Kidney (tissue), 14 donors: ENCODE data around the gene TIGD3. TPM values are rescaled to one million over a fixed set of nuclear protein-coding genes. Genes with fewer than 3 reads are reported as not detected.

Experiments used
- DNase-seq, 5 donors: peaks; one replicate each; pipeline ENCODE4 v3.0.0-alpha.2; 2013 to 2020
- FAIRE-seq: peaks from 2 replicates; lab custom pipeline; 2012; peaks lifted over from hg19 to GRCh38; lab: Jason Lieb, UNC
- H3K27ac ChIP-seq, 2 donors: one replicate each; pipeline ENCODE4 v1.7.0; 2013; ENCODE audit warnings: low read depth in 2 of 2, low read length in 2 of 2, inconsistent platforms in 1 of 2
- H3K27me3 ChIP-seq: one replicate; pipeline ENCODE4 v1.7.1; 2013; ENCODE audit warnings: low read length, inconsistent platforms; ENCODE audit not compliant: control insufficient read depth, insufficient read depth
- H3K36me3 ChIP-seq, 3 donors: one replicate each; pipeline versions ENCODE4 v1.7.0 to v1.7.1; 2013; ENCODE audit warnings: low read length in 3 of 3, control low read depth in 1 of 3, inconsistent platforms in 1 of 3; ENCODE audit not compliant: insufficient read depth in 3 of 3, control insufficient read depth in 2 of 3
- H3K4me1 ChIP-seq, 3 donors: one replicate each; pipeline versions ENCODE4 v1.7.0 to v1.7.1; 2013; ENCODE audit warnings: low read length in 3 of 3, inconsistent platforms in 1 of 3, low read depth in 1 of 3; ENCODE audit not compliant: control insufficient read depth in 2 of 3, insufficient read depth in 2 of 3
- H3K4me3 ChIP-seq, 3 donors: one replicate each; pipeline versions ENCODE4 v1.7.0 to v1.8.1; 2013; ENCODE audit warnings: low read length in 3 of 3, control low read depth in 1 of 3, inconsistent platforms in 1 of 3
- H3K9ac ChIP-seq, 3 donors: one replicate each; pipeline versions ENCODE4 v1.7.0 to v1.7.1; 2013; ENCODE audit warnings: low read length in 3 of 3, control low read depth in 1 of 3, inconsistent platforms in 1 of 3
- H3K9me3 ChIP-seq, 3 donors: one replicate each; pipeline versions ENCODE4 v1.7.0 to v1.7.1; 2013; ENCODE audit warnings: low read length in 3 of 3, control low read depth in 1 of 3, inconsistent platforms in 1 of 3; ENCODE audit not compliant: control insufficient read depth in 2 of 3, insufficient read depth in 1 of 3
- intact Hi-C: fragments of 100-400 bp; cut with DNase I; formaldehyde crosslinking; loops from one replicate; pipeline ENCODE4 v1.11.1; 2022
- polyA plus RNA-seq: library from polyadenylated mRNA; stranded (reverse); fragments of 350-450 nt; fragmentation: Illumina TruSeq; extraction: RNeasy Lipid Tissue Mini Kit (QIAGEN cat#74804); gene quantifications from one replicate; pipeline ENCODE4 v1.2.3, GENCODE V29; 2014; ENCODE audit warnings: low read depth, low replicate concordance; ENCODE audit not compliant: insufficient read depth
- total RNA-seq: library from RNA; stranded (reverse); fragmentation: NEBNext Ultra II Directional; extraction: Animal tissue kit (Norgen Biotek cat#: 25700); gene quantifications from one replicate; pipeline ENCODE4 v1.2.1, GENCODE V29; 2021
- TF ChIP-seq, protein P1 (sequence below): IDR thresholded peaks from 3 replicates; pipeline ENCODE4 v1.5.1; 2012; ENCODE audit warnings: mild to moderate bottlenecking, moderate library complexity, borderline replicate concordance; ENCODE audit not compliant: insufficient read depth; ENCODE audit errors: extremely low read depth
- donor health status: control.
- donor health status: control.
- donor health status: control.
- donor health status: control.
- donor health status: control.
- donor health status: DM: yes; HTN: yes; CAD: no.
- donor health status: Normal renal cell carcinoma (clear cell type).

Gene TIGD3
- total and polyA plus RNA-seq, 2 donors from 2014 or later = 0.19 to 0.95 TPM

DNA sequence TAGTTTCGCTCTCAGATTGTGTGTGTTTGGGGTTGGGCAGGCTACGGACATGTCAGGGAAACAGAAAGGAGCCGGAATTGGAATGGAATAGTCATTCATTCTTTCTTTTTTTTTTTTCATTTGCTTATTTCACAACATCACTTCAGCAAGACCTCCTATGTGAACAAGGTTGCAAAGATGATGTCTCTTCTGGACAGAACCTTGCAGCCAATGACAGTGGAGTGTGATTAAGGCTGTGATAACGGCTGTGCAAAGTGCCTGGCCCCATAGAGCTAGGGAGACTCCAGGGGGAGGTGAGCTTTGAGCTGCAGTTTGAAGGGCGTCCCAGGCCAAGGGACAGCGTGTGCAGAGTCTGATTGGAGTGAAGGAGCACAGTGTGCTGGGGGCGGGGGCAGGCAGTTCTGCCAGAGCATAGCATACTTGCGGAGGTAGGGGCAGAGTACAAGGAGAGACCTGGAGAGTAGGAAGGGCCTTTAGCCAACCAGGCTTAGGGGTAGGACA is 3.4 kb downstream of the TIGD3 start:
- DNase-seq (peak in 2 of 5 donors; percentile 27 to 46), FAIRE-seq (no peak)
- Histone ChIP-seq H3K27ac (peak overlapping the region in 1 of 2 donors; percentile 37), H3K27me3 (no peaks in the 10 kb centered on the region), H3K9me3 (no peaks in the 10 kb centered on the region), H3K4me3 (no peak overlapping the region), H3K9ac (no peak overlapping the region), H3K36me3 (no peaks in the 10 kb centered on the region), H3K4me1 (peaks cover 0 to 19% (median 18%) of the 10 kb centered on the region in 3 donors)
- TF ChIP-seq, protein P1, sequence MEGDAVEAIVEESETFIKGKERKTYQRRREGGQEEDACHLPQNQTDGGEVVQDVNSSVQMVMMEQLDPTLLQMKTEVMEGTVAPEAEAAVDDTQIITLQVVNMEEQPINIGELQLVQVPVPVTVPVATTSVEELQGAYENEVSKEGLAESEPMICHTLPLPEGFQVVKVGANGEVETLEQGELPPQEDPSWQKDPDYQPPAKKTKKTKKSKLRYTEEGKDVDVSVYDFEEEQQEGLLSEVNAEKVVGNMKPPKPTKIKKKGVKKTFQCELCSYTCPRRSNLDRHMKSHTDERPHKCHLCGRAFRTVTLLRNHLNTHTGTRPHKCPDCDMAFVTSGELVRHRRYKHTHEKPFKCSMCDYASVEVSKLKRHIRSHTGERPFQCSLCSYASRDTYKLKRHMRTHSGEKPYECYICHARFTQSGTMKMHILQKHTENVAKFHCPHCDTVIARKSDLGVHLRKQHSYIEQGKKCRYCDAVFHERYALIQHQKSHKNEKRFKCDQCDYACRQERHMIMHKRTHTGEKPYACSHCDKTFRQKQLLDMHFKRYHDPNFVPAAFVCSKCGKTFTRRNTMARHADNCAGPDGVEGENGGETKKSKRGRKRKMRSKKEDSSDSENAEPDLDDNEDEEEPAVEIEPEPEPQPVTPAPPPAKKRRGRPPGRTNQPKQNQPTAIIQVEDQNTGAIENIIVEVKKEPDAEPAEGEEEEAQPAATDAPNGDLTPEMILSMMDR = no peak
- intact Hi-C loops = no loop called here

DNA sequence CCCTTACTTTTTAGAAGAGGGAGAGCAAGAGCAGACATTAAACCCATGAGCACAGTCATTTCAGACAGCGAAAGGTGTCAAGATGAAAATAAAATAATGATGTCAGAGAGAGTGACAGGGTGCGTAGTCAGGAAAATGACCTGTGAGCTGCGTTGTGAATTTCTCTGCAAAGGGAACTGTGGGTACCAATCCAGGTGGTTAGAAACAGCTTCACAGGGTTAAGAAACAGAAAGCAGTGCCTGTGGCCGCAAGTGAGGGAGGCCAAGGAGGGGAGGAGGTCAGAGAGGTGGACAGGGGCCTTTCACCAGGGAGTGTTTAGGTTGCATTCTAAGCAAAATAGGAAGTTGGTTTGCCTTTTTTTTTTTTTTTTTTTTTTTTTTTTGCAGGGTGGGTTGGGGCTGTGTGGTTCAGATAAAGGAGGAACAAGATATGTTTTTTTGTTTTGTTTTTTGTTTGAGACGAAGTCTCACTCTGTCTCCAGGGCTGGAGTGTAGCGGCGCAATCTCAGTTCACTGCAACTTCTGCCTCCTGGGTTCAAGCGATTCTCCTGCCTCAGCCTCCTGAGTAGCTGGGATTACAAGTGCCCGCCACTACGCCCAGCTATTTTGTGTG is 7.9 kb downstream of the TIGD3 start:
- no peaks in the 10 kb centered on the region for H3K36me3 ChIP-seq
- no peak for FAIRE-seq

DNA sequence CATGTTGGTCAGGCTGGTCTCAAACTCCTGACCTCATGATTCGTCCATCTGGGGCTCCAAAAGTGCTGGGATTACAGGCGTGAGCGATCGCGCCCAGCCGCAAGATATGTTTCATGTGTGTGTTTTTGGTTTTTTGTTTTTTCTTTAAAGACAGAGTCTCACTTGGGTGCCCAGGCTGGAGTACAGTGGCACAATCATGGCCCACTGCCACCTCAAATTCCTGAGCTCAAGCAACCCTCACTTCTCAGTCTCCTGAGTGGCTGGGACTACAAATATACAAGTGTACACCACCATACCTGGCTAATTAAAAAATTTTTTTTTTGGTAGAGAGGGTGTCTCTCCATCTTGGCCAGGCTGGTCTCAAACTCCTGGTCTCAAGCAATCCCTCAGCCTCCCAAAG is 8.4 kb downstream of the TIGD3 start:
- TF ChIP-seq, protein P1 = no peak
- H3K4me1 ChIP-seq = peaks cover 0 to 10% (median 6%) of the 10 kb centered on the region in 3 donors
- no peaks in the 10 kb centered on the region for H3K27me3 ChIP-seq
- FAIRE-seq (no peak), DNase-seq (no peak)
- intact Hi-C loops = no loop called here
- no peaks in the 10 kb centered on the region for H3K9me3 ChIP-seq
- no peaks in the 10 kb centered on the region for H3K36me3 ChIP-seq
- H3K9ac ChIP-seq = no peak overlapping the region
- no peak overlapping the region for H3K4me3 ChIP-seq
- no peak overlapping the region for H3K27ac ChIP-seq

More for the DNA sequence above, 7.9 kb downstream of the TIGD3 start:
- Histone ChIP-seq H3K27me3 (no peaks in the 10 kb centered on the region), H3K9me3 (no peaks in the 10 kb centered on the region), H3K9ac (no peak overlapping the region), H3K4me3 (no peak overlapping the region), H3K4me1 (peaks cover 0 to 10% (median 6%) of the 10 kb centered on the region in 3 donors), H3K27ac (no peak overlapping the region)
- DNase-seq = no peak
- intact Hi-C loops = no loop called here
- TF ChIP-seq, protein P1 = no peak
